K562 (cell line): ENCODE data around the gene RASAL3. TPM values are rescaled to one million over a fixed set of nuclear protein-coding genes. Genes with fewer than 3 reads are reported as not detected.

ENCODE experiments used
- ATAC-seq: fragments of 200-7000 bp; cut with Tn5 transposase; 3 replicates; pipeline ENCODE4 v1.9.1; 2020; ENCODE audit warnings: moderate library complexity
- BruUV-seq: library from RNA; stranded (reverse); fragments of 400-500 nt; replicated peaks from 2 replicates; lab custom pipeline; 2021; lab: Mats Ljungman, UMichigan
- CTCF ChIA-PET: fragments of 300-600 bp; formaldehyde crosslinking; extraction: SDS; loops from one replicate; lab custom pipeline; 2021; ENCODE audit warnings: low intra/inter-chr PET ratio; lab: Yijun Ruan, JAX
- POLR2A ChIA-PET: fragments of 300-600, 350-650 bp; sonication (Branson Sonifier 250); formaldehyde crosslinking; extraction: SDS; loops from one replicate; lab custom pipeline; 2021; ENCODE audit warnings: antibody characterized with exemption, inconsistent platforms; lab: Yijun Ruan, JAX
- DNase-seq, 4 experiments: peaks; one replicate each; pipeline versions ENCODE4 v3.0.0 to v3.0.0-alpha.2; 2011 to 2018; ENCODE audit warnings: low spot score in 3 of 4, mixed read lengths in 3 of 4; ENCODE audit errors: extremely low read depth in 1 of 4
- FAIRE-seq: peaks from 2 replicates; lab custom pipeline; 2011; peaks lifted over from hg19 to GRCh38; lab: Jason Lieb, UNC
- H2AFZ ChIP-seq: 2 replicates; pipeline ENCODE4 v1.6.0; 2011; ENCODE audit warnings: low read depth, low read length, control low read depth, inconsistent platforms
- H3K27ac ChIP-seq: fragments of 200-600 bp; 3 replicates; pipeline ENCODE4 v1.8.0; 2011; ENCODE audit warnings: low read depth, mild to moderate bottlenecking, control low read depth, inconsistent platforms, low read length, moderate library complexity, mixed read lengths; ENCODE audit errors: extremely low read depth
- H3K27me3 ChIP-seq, 2 experiments: fragments of 300-600 bp in 1 of 2; 2 replicates in 1 of 2; 3 replicates in 1 of 2; pipeline versions ENCODE4 v1.6.0 to v1.8.0; 2011; ENCODE audit warnings: inconsistent platforms in 2 of 2, low read length in 2 of 2, mild to moderate bottlenecking in 1 of 2, mixed read lengths in 1 of 2, moderate library complexity in 1 of 2; ENCODE audit not compliant: control insufficient read depth in 2 of 2, insufficient read depth in 2 of 2
- H3K36me3 ChIP-seq: fragments of 300-600 bp; 3 replicates; pipeline ENCODE4 v1.8.0; 2011; ENCODE audit warnings: mild to moderate bottlenecking, low read length, inconsistent platforms; ENCODE audit not compliant: control insufficient read depth, insufficient read depth
- H3K4me1 ChIP-seq, 2 experiments: fragments of 200-600 bp in 1 of 2; replicated peaks in 1 of 2; 2 replicates in 1 of 2; 3 replicates in 1 of 2; pipeline versions ENCODE4 v1.5.1 to v1.8.0; 2011; ENCODE audit warnings: inconsistent platforms in 2 of 2, low read length in 2 of 2, mild to moderate bottlenecking in 1 of 2, mixed read lengths in 1 of 2, moderate library complexity in 1 of 2; ENCODE audit not compliant: control insufficient read depth in 2 of 2, insufficient read depth in 2 of 2
- H3K4me2 ChIP-seq: 2 replicates; pipeline ENCODE4 v1.6.1; 2011; ENCODE audit warnings: low read length, control low read depth, inconsistent platforms, mixed read lengths; ENCODE audit not compliant: insufficient read depth
- H3K4me3 ChIP-seq: fragments of 200-600 bp; sonication (generic), shearing (Covaris generic); 2 replicates; pipeline ENCODE4 v1.5.1; 2016; ENCODE audit warnings: control low read depth, inconsistent platforms
- H3K79me2 ChIP-seq: fragments of 200-600 bp; 3 replicates; pipeline ENCODE4 v1.8.0; 2011; ENCODE audit warnings: low read length, inconsistent platforms; ENCODE audit not compliant: control insufficient read depth, insufficient read depth
- H3K9ac ChIP-seq, 2 experiments: 2 replicates each; pipeline versions ENCODE4 v1.6.0 to v1.6.1; 2011; ENCODE audit warnings: low read depth in 2 of 2, low read length in 2 of 2, control low read depth in 1 of 2, inconsistent platforms in 1 of 2, mild to moderate bottlenecking in 1 of 2, mixed read lengths in 1 of 2; ENCODE audit not compliant: insufficient read depth in 1 of 2
- H3K9me1 ChIP-seq: one replicate; pipeline ENCODE4 v1.6.0; 2011; ENCODE audit warnings: inconsistent platforms, mild to moderate bottlenecking, low read length, moderate library complexity; ENCODE audit not compliant: control insufficient read depth, insufficient read depth
- H3K9me3 ChIP-seq: replicated peaks from 2 replicates; pipeline ENCODE4 v1.5.1; 2011; ENCODE audit warnings: low read depth, low read length, inconsistent platforms; ENCODE audit not compliant: control insufficient read depth, insufficient read depth
- H4K20me1 ChIP-seq: replicated peaks from 2 replicates; pipeline ENCODE4 v1.6.1; 2011; ENCODE audit warnings: low read length, inconsistent platforms, mixed read lengths; ENCODE audit not compliant: control insufficient read depth, insufficient read depth
- AFF4 ChIP-seq: sonication (generic); formaldehyde crosslinking; IDR thresholded peaks from 2 replicates; pipeline ENCODE4 v1.8.0; 2023; ENCODE audit warnings: mild to moderate bottlenecking, missing genetic modification reagents
- DMBX1 ChIP-seq: fragments of 250-450 bp; sonication (Bioruptor Pico); IDR thresholded peaks from 2 replicates; pipeline ENCODE4 v1.8.0; 2022; ENCODE audit warnings: inconsistent platforms, mild to moderate bottlenecking, moderate library complexity, borderline replicate concordance
- E2F4 ChIP-seq: sonication (generic); formaldehyde crosslinking; IDR thresholded peaks from 2 replicates; pipeline ENCODE4 v1.8.0; 2022; ENCODE audit warnings: mild to moderate bottlenecking, low read depth, missing genetic modification reagents
- EWSR1 ChIP-seq: fragments of 450-650 bp; IDR thresholded peaks from 2 replicates; pipeline ENCODE4 v1.6.1; 2018; ENCODE audit warnings: borderline replicate concordance, mild to moderate bottlenecking, low read depth, moderate library complexity; ENCODE audit not compliant: partially characterized antibody
- HDAC1 ChIP-seq, 2 experiments: fragments of 450-650 bp; IDR thresholded peaks; 2 replicates each; pipeline ENCODE4 v1.6.1; 2016 to 2017; ENCODE audit warnings: inconsistent platforms in 1 of 2, mild to moderate bottlenecking in 1 of 2, moderate library complexity in 1 of 2
- MEIS2 ChIP-seq: fragments of 450-650 bp; IDR thresholded peaks from 2 replicates; pipeline ENCODE4 v1.6.1; 2014; ENCODE audit warnings: mild to moderate bottlenecking; ENCODE audit not compliant: partially characterized antibody
- THRB ChIP-seq: fragments of 450-650 bp; formaldehyde crosslinking; conservative IDR thresholded peaks from 2 replicates; pipeline ENCODE4 v1.4.0; 2022; ENCODE audit warnings: mild to moderate bottlenecking, missing genetic modification characterization
- TSC22D4 ChIP-seq: fragments of 450-650 bp; IDR thresholded peaks from 2 replicates; pipeline ENCODE4 v1.6.1; 2016; ENCODE audit warnings: missing genetic modification characterization, missing biosample characterization, control low read depth
- ZNF444 ChIP-seq: fragments of 250-450 bp; sonication (Bioruptor Pico); IDR thresholded peaks from 2 replicates; pipeline ENCODE4 v1.4.0; 2020; ENCODE audit warnings: mild to moderate bottlenecking, moderate library complexity
- WGBS: fragments of 100-300 bp; shearing (Covaris generic); methylation state at CpG from one replicate; pipeline ENCODE4 v1.1.6; 2016; ENCODE audit warnings: low coverage, mixed read lengths; ENCODE audit not compliant: insufficient coverage; ENCODE audit errors: missing lambda C conversion rate; 5-methylcytosine and 5-hydroxymethylcytosine counted together
- in situ Hi-C: fragments of 300-500 bp; cut with MboI; formaldehyde crosslinking; loops from 4 replicates; pipeline ENCODE4 v1.15.0; 2018; ENCODE audit warnings: inconsistent platforms, mixed read lengths
- intact Hi-C: fragments of 100-400 bp; cut with micrococcal nuclease; formaldehyde crosslinking; loops from 2 replicates; pipeline ENCODE4 v1.14.2; 2022
- polyA plus RNA-seq, 8 experiments: library from polyadenylated mRNA; depleted of rRNA in 4 of 8; stranded (reverse) in 5 of 8; unstranded in 3 of 8; fragments of >200 nt; fragmentation: Nextera tagmentation in 2 of 8; fragmentation: Illumina TruSeq in 1 of 8; extraction: Ambion mirVana in 2 of 8; extraction: Trizol in 1 of 8; gene quantifications; 2 replicates each; pipeline versions ENCODE4 v1.2.1 to v1.2.3, GENCODE V29; 2011 to 2014; ENCODE audit warnings: inconsistent platforms in 1 of 8, missing spikeins in 1 of 8
- total RNA-seq, 7 experiments: library from RNA; depleted of rRNA in 6 of 7; stranded (reverse); fragments of >200 nt in 6 of 7; fragmentation: Illumina TruSeq in 2 of 7; extraction: Trizol in 2 of 7; gene quantifications; 2 replicates each; pipeline versions ENCODE4 v1.2.1 to v1.2.3, GENCODE V29; 2011 to 2021; ENCODE audit warnings: low replicate concordance in 1 of 7

The RASAL3 gene
- total and polyA plus RNA-seq, 9 of the 15 experiments (the other 6 are each of a cell fraction or from before 2014, with no cell fraction given): 0.07 to 0.44 TPM; not detected in 7

GRCh38 chr19:15404780-15405211 is 59.5 kb downstream of the RASAL3 start (continued):
- TF ChIP-seq AFF4: no peak
- TF ChIP-seq HDAC1 (IDR thresholded peaks at IDR 0.05): no peak

GRCh38 chr19:15404097-15404779 is 60.1 kb downstream of the RASAL3 start:
- no peak for DNase-seq
- H3K4me3 ChIP-seq: no peak overlapping the region
- peak overlapping the region in 1 of 2 experiments; percentile 11; a peak in 2 of 4 replicates for H3K9ac ChIP-seq
- TF ChIP-seq THRB (CRISPR knock-in tag) (no peak), DMBX1 (CRISPR knock-in tag) (no peak), MEIS2 (no peak), TSC22D4 (no peak), E2F4 (no peak), EWSR1 (no peak), ZNF444 (CRISPR knock-in tag) (no peak)
- no TSS peak for BruUV-seq
- H3K4me1 ChIP-seq: peaks cover 2 to 7% of the 10 kb centered on the region in 2 experiments; a peak in 4 of 5 replicates
- ChIA-PET POLR2A (interaction anchor here (0.8 to 1.7 kb wide), 3 partner anchors 10 to 25 kb away, joined by 3 to 11 read pairs (median 5); partner anchors contain the start of gene AKAP8L), CTCF (no interaction called here)
- peak; percentile 42 for FAIRE-seq
- H3K27me3 ChIP-seq: no peaks in the 10 kb centered on the region
- no peak for ATAC-seq
- in situ Hi-C loops (no loop called here), intact Hi-C loops (no loop called here)
- H3K79me2 ChIP-seq: peaks cover 78% of the 10 kb centered on the region
- 84% methylated on average over 6 of the region's 7 CpGs for WGBS
- H3K9me3 ChIP-seq: no peaks in the 10 kb centered on the region
- H3K4me2 ChIP-seq: no peak overlapping the region
- H3K27ac ChIP-seq: no peak overlapping the region
- peaks cover 21% of the 10 kb centered on the region for H4K20me1 ChIP-seq
- peaks cover 89% of the 10 kb centered on the region for H3K36me3 ChIP-seq
- H3K9me1 ChIP-seq: peaks cover 5% of the 10 kb centered on the region
- no peak overlapping the region for H2AFZ ChIP-seq
